Vagina (tissue), 2 donors: ENCODE results near the gene SELENBP1.

Source experiments
- CTCF ChIP-seq, 3 experiments: fragments of 450-650 bp in 2 of 3; fragments of 200-600 bp in 1 of 3; sonication (generic) in 1 of 3; IDR thresholded peaks; one replicate each; pipeline ENCODE4 v1.5.1; 2017 to 2019; ENCODE audit warnings: antibody characterized with exemption in 3 of 3, mild to moderate bottlenecking in 2 of 3, moderate library complexity in 2 of 3
- POLR2AphosphoS5 ChIP-seq, 2 donors: sonication (generic); formaldehyde crosslinking; IDR thresholded peaks; one replicate each; pipeline ENCODE4 v1.9.0; 2017; ENCODE audit warnings: antibody characterized with exemption in 2 of 2, mild to moderate bottlenecking in 2 of 2, low read depth in 1 of 2; ENCODE audit not compliant: insufficient read depth in 1 of 2

- no peak for TF ChIP-seq CTCF (IDR thresholded peaks at IDR 0.05)
- TF ChIP-seq POLR2AphosphoS5 (IDR thresholded peaks at IDR 0.05; ENCODE audit: insufficient read depth in 1 of 2, low read depth in 1 of 2), result no peak
Observed at GRCh38 chr1:151407304-151407703, 34.8 kb upstream of the SELENBP1 start.
